K562 (cell line): Measurements from ENCODE around the gene ZNF335. TPM values are rescaled to one million over a fixed set of nuclear protein-coding genes. Genes with fewer than 3 reads are reported as not detected.

Source experiments
- ARID2 ChIP-seq: fragments of 450-650 bp; IDR thresholded peaks from 2 replicates; pipeline ENCODE4 v1.6.1; 2017; ENCODE audit warnings: antibody characterized with exemption, mild to moderate bottlenecking
- CHD2 ChIP-seq: IDR thresholded peaks from 2 replicates; pipeline ENCODE4 v1.6.1; 2011; ENCODE audit warnings: low read depth, low read length
- CXXC5 ChIP-seq: fragments of 250-450 bp; sonication (Bioruptor Pico); IDR thresholded peaks from 2 replicates; pipeline ENCODE4 v1.8.0; 2022; ENCODE audit warnings: inconsistent platforms, mild to moderate bottlenecking, moderate library complexity
- EHMT2 ChIP-seq: fragments of 450-650 bp; IDR thresholded peaks from 2 replicates; pipeline ENCODE4 v1.6.1; 2018; ENCODE audit warnings: antibody characterized with exemption
- ELF1 ChIP-seq: fragments of 200-800 bp; sonication (Bioruptor generic); IDR thresholded peaks from 2 replicates; pipeline ENCODE4 v1.6.1; 2016; ENCODE audit warnings: missing genetic modification characterization, missing compliant biosample characterization
- ETV6 ChIP-seq, 3 experiments: fragments of 150-350 bp in 1 of 3; sonication (generic) in 1 of 3; formaldehyde crosslinking in 1 of 3; IDR thresholded peaks; 2 replicates each; pipeline versions ENCODE4 v1.6.1 to v1.8.0; 2014 to 2022; ENCODE audit warnings: borderline replicate concordance in 2 of 3, low read depth in 2 of 3, antibody characterized with exemption in 1 of 3, low read length in 1 of 3, mild to moderate bottlenecking in 1 of 3, missing genetic modification reagents in 1 of 3
- FOXK2 ChIP-seq, 2 experiments: fragments of 450-650 bp; IDR thresholded peaks in 1 of 2; conservative IDR thresholded peaks in 1 of 2; 2 replicates each; pipeline ENCODE4 v1.6.1; 2016; ENCODE audit warnings: low read depth in 2 of 2, mild to moderate bottlenecking in 1 of 2
- FOXP4 ChIP-seq: sonication (generic); formaldehyde crosslinking; IDR thresholded peaks from 2 replicates; pipeline ENCODE4 v1.8.0; 2022; ENCODE audit warnings: mild to moderate bottlenecking, missing genetic modification reagents, borderline replicate concordance
- GABPB1 ChIP-seq: sonication (generic); formaldehyde crosslinking; IDR thresholded peaks from 2 replicates; pipeline ENCODE4 v1.8.0; 2022; ENCODE audit warnings: mild to moderate bottlenecking, missing genetic modification reagents
- HIVEP1 ChIP-seq: fragments of 250-450 bp; sonication (Bioruptor Pico); IDR thresholded peaks from 2 replicates; pipeline ENCODE4 v1.4.0; 2020; ENCODE audit warnings: mild to moderate bottlenecking
- HSF4 ChIP-seq: fragments of 250-450 bp; sonication (Bioruptor Pico); IDR thresholded peaks from 2 replicates; pipeline ENCODE4 v2.1.2; 2022; ENCODE audit warnings: mild to moderate bottlenecking, moderate library complexity, borderline replicate concordance
- ILF3 ChIP-seq: fragments of 450-650 bp; IDR thresholded peaks from 2 replicates; pipeline ENCODE4 v1.6.1; 2018; ENCODE audit warnings: antibody characterized with exemption, mild to moderate bottlenecking, moderate library complexity, borderline replicate concordance
- LARP7 ChIP-seq: fragments of 450-650 bp; IDR thresholded peaks from 2 replicates; pipeline ENCODE4 v1.6.1; 2016
- NELFE ChIP-seq: IDR thresholded peaks from 2 replicates; pipeline ENCODE4 v1.6.1; 2011; ENCODE audit warnings: mild to moderate bottlenecking; ENCODE audit not compliant: insufficient read depth, insufficient read length
- RBM34 ChIP-seq: fragments of 200-400 bp; formaldehyde crosslinking; IDR thresholded peaks from 2 replicates; pipeline ENCODE4 v1.6.1; 2018; ENCODE audit warnings: low read length, borderline replicate concordance; ENCODE audit not compliant: insufficient read depth
- ZBTB8A ChIP-seq: fragments of 450-650 bp; IDR thresholded peaks from 2 replicates; pipeline ENCODE4 v1.6.1; 2018; ENCODE audit warnings: mild to moderate bottlenecking, moderate library complexity; ENCODE audit not compliant: partially characterized antibody
- ZNF282 ChIP-seq: sonication (generic); formaldehyde crosslinking; IDR thresholded peaks from 2 replicates; pipeline ENCODE4 v1.8.1; 2023; ENCODE audit warnings: missing genetic modification reagents
- ZNF398 ChIP-seq: fragments of 250-450 bp; sonication (Bioruptor Pico); IDR thresholded peaks from 2 replicates; pipeline ENCODE4 v1.8.0; 2021; ENCODE audit warnings: moderate library complexity, mild to moderate bottlenecking, inconsistent platforms
- ZNF609 ChIP-seq: sonication (generic); formaldehyde crosslinking; IDR thresholded peaks from 2 replicates; pipeline ENCODE4 v1.8.1; 2023; ENCODE audit warnings: missing genetic modification reagents, mild to moderate bottlenecking, borderline replicate concordance
- ZZZ3 ChIP-seq: fragments of 450-650 bp; IDR thresholded peaks from 2 replicates; pipeline ENCODE4 v1.6.1; 2016; ENCODE audit warnings: antibody characterized with exemption, mild to moderate bottlenecking, moderate library complexity
- polyA plus RNA-seq, 8 experiments: library from polyadenylated mRNA; depleted of rRNA in 4 of 8; stranded (reverse) in 5 of 8; unstranded in 3 of 8; fragments of >200 nt; fragmentation: Nextera tagmentation in 2 of 8; fragmentation: Illumina TruSeq in 1 of 8; extraction: Ambion mirVana in 2 of 8; extraction: Trizol in 1 of 8; gene quantifications; 2 replicates each; pipeline versions ENCODE4 v1.2.1 to v1.2.3, GENCODE V29; 2011 to 2014; ENCODE audit warnings: inconsistent platforms in 1 of 8, missing spikeins in 1 of 8
- total RNA-seq, 7 experiments: library from RNA; depleted of rRNA in 6 of 7; stranded (reverse); fragments of >200 nt in 6 of 7; fragmentation: Illumina TruSeq in 2 of 7; extraction: Trizol in 2 of 7; gene quantifications; 2 replicates each; pipeline versions ENCODE4 v1.2.1 to v1.2.3, GENCODE V29; 2011 to 2021; ENCODE audit warnings: low replicate concordance in 1 of 7

The ZNF335 gene
- total and polyA plus RNA-seq, 9 of the 15 experiments (the other 6 are each of a cell fraction or from before 2014, with no cell fraction given) = 0.39 to 16.0 (median 7.6) TPM

GRCh38 chr20:45972500-45973183 lies 639 bp upstream of the ZNF335 start (continued):
- no peak for TF ChIP-seq ZNF398 (CRISPR knock-in tag)
- TF ChIP-seq ARID2 = no peak
- TF ChIP-seq HSF4 (CRISPR knock-in tag) = no peak
- no peak for TF ChIP-seq ZZZ3
- no peak for TF ChIP-seq LARP7
- peak; percentile 88 to 92 for TF ChIP-seq FOXK2 (conservative IDR thresholded peaks at IDR 0.05 in 1 of 2, IDR thresholded peaks at IDR 0.05 in 1 of 2; ENCODE audit: low read depth in 2 of 2)
- TF ChIP-seq ZNF609 (CRISPR knock-in tag) = no peak
- TF ChIP-seq ZBTB8A = no peak
- TF ChIP-seq EHMT2 = peak; percentile 23; the same call in 1 of the 2 replicates
- TF ChIP-seq ZNF282 (CRISPR knock-in tag) = no peak
- peak; percentile 85 for TF ChIP-seq ELF1 (tag)
- TF ChIP-seq ILF3 = no peak
- no peak for TF ChIP-seq ETV6 (IDR thresholded peaks at IDR 0.05; ENCODE audit: borderline replicate concordance in 1 of 2, low read depth in 2 of 2, low read length in 1 of 2)
- TF ChIP-seq ETV6 (CRISPR knock-in tag; IDR thresholded peaks at IDR 0.05; ENCODE audit: borderline replicate concordance) = no peak
- TF ChIP-seq HIVEP1 (CRISPR knock-in tag) = no peak
- no peak for TF ChIP-seq CHD2
- no peak for TF ChIP-seq FOXP4 (CRISPR knock-in tag)
- TF ChIP-seq GABPB1 (CRISPR knock-in tag) = no peak; the same call in 1 of the 2 replicates
- no peak for TF ChIP-seq CXXC5 (CRISPR knock-in tag)
- TF ChIP-seq NELFE = no peak
- no peak for TF ChIP-seq RBM34
